ENCODE measurements around the gene ACTR2.

DNA sequence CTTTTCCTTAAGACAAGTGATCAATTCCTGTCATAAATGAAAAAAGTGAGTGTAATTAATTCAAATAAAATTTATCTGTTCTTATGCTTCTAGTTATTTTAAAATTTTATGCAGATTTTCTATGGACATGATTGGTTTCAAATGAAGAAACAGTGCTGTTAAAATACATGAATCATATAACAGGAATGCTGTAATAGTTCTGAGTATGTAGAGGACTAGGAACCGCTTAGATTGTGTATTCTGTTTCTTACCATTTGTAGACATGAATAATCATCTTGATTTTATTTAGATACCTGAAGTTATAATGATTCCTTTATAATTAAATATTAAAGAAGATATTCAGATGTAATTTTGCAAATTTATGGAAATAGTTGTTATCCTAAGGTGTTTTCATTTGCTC lies 3.5 kb downstream of the ACTR2 start:
- TF ChIP-seq, protein P1, sequence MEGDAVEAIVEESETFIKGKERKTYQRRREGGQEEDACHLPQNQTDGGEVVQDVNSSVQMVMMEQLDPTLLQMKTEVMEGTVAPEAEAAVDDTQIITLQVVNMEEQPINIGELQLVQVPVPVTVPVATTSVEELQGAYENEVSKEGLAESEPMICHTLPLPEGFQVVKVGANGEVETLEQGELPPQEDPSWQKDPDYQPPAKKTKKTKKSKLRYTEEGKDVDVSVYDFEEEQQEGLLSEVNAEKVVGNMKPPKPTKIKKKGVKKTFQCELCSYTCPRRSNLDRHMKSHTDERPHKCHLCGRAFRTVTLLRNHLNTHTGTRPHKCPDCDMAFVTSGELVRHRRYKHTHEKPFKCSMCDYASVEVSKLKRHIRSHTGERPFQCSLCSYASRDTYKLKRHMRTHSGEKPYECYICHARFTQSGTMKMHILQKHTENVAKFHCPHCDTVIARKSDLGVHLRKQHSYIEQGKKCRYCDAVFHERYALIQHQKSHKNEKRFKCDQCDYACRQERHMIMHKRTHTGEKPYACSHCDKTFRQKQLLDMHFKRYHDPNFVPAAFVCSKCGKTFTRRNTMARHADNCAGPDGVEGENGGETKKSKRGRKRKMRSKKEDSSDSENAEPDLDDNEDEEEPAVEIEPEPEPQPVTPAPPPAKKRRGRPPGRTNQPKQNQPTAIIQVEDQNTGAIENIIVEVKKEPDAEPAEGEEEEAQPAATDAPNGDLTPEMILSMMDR (IDR thresholded peaks at IDR 0.05), result no peak
- no peak for TF ChIP-seq ZFX (IDR thresholded peaks at IDR 0.05; ENCODE audit: borderline replicate concordance)
